Right hindlimb (tissue), 1 donor: ENCODE measurements around the gene ZNF263.

Source experiments
- DNase-seq: peaks from one replicate; pipeline ENCODE4 v3.0.0-alpha.2; 2018

ZNF263 gene

GRCh38 chr16:3328643-3329042 is 45.4 kb downstream of the ZNF263 start:
- no peak for DNase-seq
